GM19455 (cell line): ENCODE results near the gene CYP4F22.
"Not testable (repeated sequence)": the region's sequence is repeated elsewhere in the genome, so short reads cannot be mapped to it uniquely, and the experiment has no call there.

Experiments used
- ATAC-seq: cut with Tn5 transposase; IDR thresholded peaks from one replicate; pipeline ENCODE4 v1.9.1; 2021; ENCODE audit not compliant: unreplicated experiment

CYP4F22 gene

GRCh38 chr19:15564534-15565168 is 56.3 kb downstream of the CYP4F22 start:
- no peak for ATAC-seq

- no peak for ATAC-seq
Measured at GRCh38 chr19:15570420-15570819, 62.1 kb downstream of the CYP4F22 start.

- no peak for ATAC-seq
Measured at GRCh38 chr19:15575406-15575805, 67.1 kb downstream of the CYP4F22 start.

- ATAC-seq, result no peak
Measured at GRCh38 chr19:15576526-15577156, 68.3 kb downstream of the CYP4F22 start.

GRCh38 chr19:15577184-15577771 is 69.0 kb downstream of the CYP4F22 start:
- no peak for ATAC-seq

- ATAC-seq, result no peak
Measured at GRCh38 chr19:15583346-15583745, 75.0 kb downstream of the CYP4F22 start.

- ATAC-seq, result no peak
Measured at GRCh38 chr19:15584095-15584494, 75.8 kb downstream of the CYP4F22 start.

- ATAC-seq, result no peak
Measured at GRCh38 chr19:15584541-15585115, 76.3 kb downstream of the CYP4F22 start.

- ATAC-seq, result no peak
Measured at GRCh38 chr19:15587663-15588062, 79.3 kb downstream of the CYP4F22 start.

- ATAC-seq, result no peak
Measured at GRCh38 chr19:15588265-15588664, 79.9 kb downstream of the CYP4F22 start.

GRCh38 chr19:15589760-15590451 is 81.6 kb downstream of the CYP4F22 start:
- no peak for ATAC-seq

GRCh38 chr19:15591796-15592195 is 83.5 kb downstream of the CYP4F22 start:
- ATAC-seq, result no peak

- ATAC-seq, result not testable (repeated sequence)
Measured at GRCh38 chr19:15592506-15592905, 84.2 kb downstream of the CYP4F22 start.

GRCh38 chr19:15593766-15594165 is 85.4 kb downstream of the CYP4F22 start:
- not testable (repeated sequence) for ATAC-seq

GRCh38 chr19:15595069-15595468 is 86.7 kb downstream of the CYP4F22 start:
- no peak for ATAC-seq
